K562 (cell line): Measurements from ENCODE around the gene ERFL. TPM values are rescaled to one million over a fixed set of nuclear protein-coding genes. Genes with fewer than 3 reads are reported as not detected.
A peak's percentile ranks its signal among the peaks of the same experiment; 100 is the strongest.

ENCODE experiments used
- ATAC-seq: fragments of 200-7000 bp; cut with Tn5 transposase; 3 replicates; pipeline ENCODE4 v1.9.1; 2020; ENCODE audit warnings: moderate library complexity
- BruUV-seq: library from RNA; stranded (reverse); fragments of 400-500 nt; replicated peaks from 2 replicates; lab custom pipeline; 2021; lab: Mats Ljungman, UMichigan
- CTCF ChIA-PET: fragments of 300-600 bp; formaldehyde crosslinking; extraction: SDS; loops from one replicate; lab custom pipeline; 2021; ENCODE audit warnings: low intra/inter-chr PET ratio; lab: Yijun Ruan, JAX
- POLR2A ChIA-PET: fragments of 300-600, 350-650 bp; sonication (Branson Sonifier 250); formaldehyde crosslinking; extraction: SDS; loops from one replicate; lab custom pipeline; 2021; ENCODE audit warnings: antibody characterized with exemption, inconsistent platforms; lab: Yijun Ruan, JAX
- DNase-seq, 4 experiments: peaks; one replicate each; pipeline versions ENCODE4 v3.0.0 to v3.0.0-alpha.2; 2011 to 2018; ENCODE audit warnings: low spot score in 3 of 4, mixed read lengths in 3 of 4; ENCODE audit errors: extremely low read depth in 1 of 4
- FAIRE-seq: peaks from 2 replicates; lab custom pipeline; 2011; peaks lifted over from hg19 to GRCh38; lab: Jason Lieb, UNC
- H2AFZ ChIP-seq: 2 replicates; pipeline ENCODE4 v1.6.0; 2011; ENCODE audit warnings: low read depth, low read length, control low read depth, inconsistent platforms
- H3K27ac ChIP-seq: fragments of 200-600 bp; 3 replicates; pipeline ENCODE4 v1.8.0; 2011; ENCODE audit warnings: low read depth, mild to moderate bottlenecking, control low read depth, inconsistent platforms, low read length, moderate library complexity, mixed read lengths; ENCODE audit errors: extremely low read depth
- H3K27me3 ChIP-seq, 2 experiments: fragments of 300-600 bp in 1 of 2; 2 replicates in 1 of 2; 3 replicates in 1 of 2; pipeline versions ENCODE4 v1.6.0 to v1.8.0; 2011; ENCODE audit warnings: inconsistent platforms in 2 of 2, low read length in 2 of 2, mild to moderate bottlenecking in 1 of 2, mixed read lengths in 1 of 2, moderate library complexity in 1 of 2; ENCODE audit not compliant: control insufficient read depth in 2 of 2, insufficient read depth in 2 of 2
- H3K36me3 ChIP-seq: fragments of 300-600 bp; 3 replicates; pipeline ENCODE4 v1.8.0; 2011; ENCODE audit warnings: mild to moderate bottlenecking, low read length, inconsistent platforms; ENCODE audit not compliant: control insufficient read depth, insufficient read depth
- H3K4me1 ChIP-seq, 2 experiments: fragments of 200-600 bp in 1 of 2; replicated peaks in 1 of 2; 2 replicates in 1 of 2; 3 replicates in 1 of 2; pipeline versions ENCODE4 v1.5.1 to v1.8.0; 2011; ENCODE audit warnings: inconsistent platforms in 2 of 2, low read length in 2 of 2, mild to moderate bottlenecking in 1 of 2, mixed read lengths in 1 of 2, moderate library complexity in 1 of 2; ENCODE audit not compliant: control insufficient read depth in 2 of 2, insufficient read depth in 2 of 2
- H3K4me2 ChIP-seq: 2 replicates; pipeline ENCODE4 v1.6.1; 2011; ENCODE audit warnings: low read length, control low read depth, inconsistent platforms, mixed read lengths; ENCODE audit not compliant: insufficient read depth
- H3K4me3 ChIP-seq: fragments of 200-600 bp; sonication (generic), shearing (Covaris generic); 2 replicates; pipeline ENCODE4 v1.5.1; 2016; ENCODE audit warnings: control low read depth, inconsistent platforms
- H3K79me2 ChIP-seq: fragments of 200-600 bp; 3 replicates; pipeline ENCODE4 v1.8.0; 2011; ENCODE audit warnings: low read length, inconsistent platforms; ENCODE audit not compliant: control insufficient read depth, insufficient read depth
- H3K9ac ChIP-seq, 2 experiments: 2 replicates each; pipeline versions ENCODE4 v1.6.0 to v1.6.1; 2011; ENCODE audit warnings: low read depth in 2 of 2, low read length in 2 of 2, control low read depth in 1 of 2, inconsistent platforms in 1 of 2, mild to moderate bottlenecking in 1 of 2, mixed read lengths in 1 of 2; ENCODE audit not compliant: insufficient read depth in 1 of 2
- H3K9me1 ChIP-seq: one replicate; pipeline ENCODE4 v1.6.0; 2011; ENCODE audit warnings: inconsistent platforms, mild to moderate bottlenecking, low read length, moderate library complexity; ENCODE audit not compliant: control insufficient read depth, insufficient read depth
- H3K9me3 ChIP-seq: replicated peaks from 2 replicates; pipeline ENCODE4 v1.5.1; 2011; ENCODE audit warnings: low read depth, low read length, inconsistent platforms; ENCODE audit not compliant: control insufficient read depth, insufficient read depth
- H4K20me1 ChIP-seq: replicated peaks from 2 replicates; pipeline ENCODE4 v1.6.1; 2011; ENCODE audit warnings: low read length, inconsistent platforms, mixed read lengths; ENCODE audit not compliant: control insufficient read depth, insufficient read depth
- ETS2 ChIP-seq: IDR thresholded peaks from 2 replicates; pipeline ENCODE4 v1.6.1; 2016; ENCODE audit warnings: borderline replicate concordance, missing genetic modification characterization, mild to moderate bottlenecking, moderate library complexity, missing compliant biosample characterization; ENCODE audit not compliant: poor library complexity, severe bottlenecking
- KDM5B ChIP-seq: fragments of 200-600 bp; sonication (generic); IDR thresholded peaks from 2 replicates; pipeline ENCODE4 v1.6.1; 2012; ENCODE audit warnings: low read depth, mild to moderate bottlenecking, moderate library complexity, low read length, control low read depth, inconsistent platforms; ENCODE audit not compliant: insufficient replicate concordance
- NRF1 ChIP-seq, 2 experiments: fragments of 450-650 bp; IDR thresholded peaks in 1 of 2; conservative IDR thresholded peaks in 1 of 2; 2 replicates each; pipeline ENCODE4 v1.6.1; 2014; ENCODE audit warnings: mild to moderate bottlenecking in 2 of 2
- POLR2A ChIP-seq: fragments of 450-650 bp; conservative IDR thresholded peaks from 2 replicates; pipeline ENCODE4 v1.6.1; 2016
- RBFOX2 ChIP-seq: fragments of 200-400 bp; formaldehyde crosslinking; IDR thresholded peaks from 2 replicates; pipeline ENCODE4 v1.6.1; 2017; ENCODE audit warnings: low read depth, mild to moderate bottlenecking, low read length, moderate library complexity
- SOX6 ChIP-seq: fragments of 450-650 bp; IDR thresholded peaks from 2 replicates; pipeline ENCODE4 v1.6.1; 2014; ENCODE audit warnings: mild to moderate bottlenecking
- SP1 ChIP-seq: sonication (generic); formaldehyde crosslinking; IDR thresholded peaks from 2 replicates; pipeline ENCODE4 v1.8.1; 2022; ENCODE audit warnings: mild to moderate bottlenecking, missing genetic modification reagents
- WGBS: fragments of 100-300 bp; shearing (Covaris generic); methylation state at CpG from one replicate; pipeline ENCODE4 v1.1.6; 2016; ENCODE audit warnings: low coverage, mixed read lengths; ENCODE audit not compliant: insufficient coverage; ENCODE audit errors: missing lambda C conversion rate; 5-methylcytosine and 5-hydroxymethylcytosine counted together
- in situ Hi-C: fragments of 300-500 bp; cut with MboI; formaldehyde crosslinking; loops from 4 replicates; pipeline ENCODE4 v1.15.0; 2018; ENCODE audit warnings: inconsistent platforms, mixed read lengths
- intact Hi-C: fragments of 100-400 bp; cut with micrococcal nuclease; formaldehyde crosslinking; loops from 2 replicates; pipeline ENCODE4 v1.14.2; 2022
- polyA plus RNA-seq, 8 experiments: library from polyadenylated mRNA; depleted of rRNA in 4 of 8; stranded (reverse) in 5 of 8; unstranded in 3 of 8; fragments of >200 nt; fragmentation: Nextera tagmentation in 2 of 8; fragmentation: Illumina TruSeq in 1 of 8; extraction: Ambion mirVana in 2 of 8; extraction: Trizol in 1 of 8; gene quantifications; 2 replicates each; pipeline versions ENCODE4 v1.2.1 to v1.2.3, GENCODE V29; 2011 to 2014; ENCODE audit warnings: inconsistent platforms in 1 of 8, missing spikeins in 1 of 8
- total RNA-seq, 7 experiments: library from RNA; depleted of rRNA in 6 of 7; stranded (reverse); fragments of >200 nt in 6 of 7; fragmentation: Illumina TruSeq in 2 of 7; extraction: Trizol in 2 of 7; gene quantifications; 2 replicates each; pipeline versions ENCODE4 v1.2.1 to v1.2.3, GENCODE V29; 2011 to 2021; ENCODE audit warnings: low replicate concordance in 1 of 7
- TF ChIP-seq, protein P1 (sequence below): sonication (generic); formaldehyde crosslinking; IDR thresholded peaks from 2 replicates; pipeline ENCODE4 v1.8.0; 2022; ENCODE audit warnings: mild to moderate bottlenecking, low read depth, missing genetic modification reagents
- TF ChIP-seq, protein P2 (sequence below): sonication (generic); formaldehyde crosslinking; IDR thresholded peaks from 2 replicates; pipeline ENCODE4 v1.8.0; 2023; ENCODE audit warnings: mild to moderate bottlenecking, missing genetic modification reagents
- TF ChIP-seq, protein P3 (sequence below): fragments of 450-650 bp; formaldehyde crosslinking; conservative IDR thresholded peaks from 2 replicates; pipeline ENCODE4 v1.4.0; 2022; ENCODE audit warnings: mild to moderate bottlenecking, missing genetic modification characterization
- TF ChIP-seq, protein P4 (sequence below): fragments of 450-650 bp; formaldehyde crosslinking; IDR thresholded peaks from 2 replicates; pipeline ENCODE4 v1.4.0; 2020; ENCODE audit warnings: mild to moderate bottlenecking, moderate library complexity
- TF ChIP-seq, protein P5 (sequence below): fragments of 250-450 bp; sonication (Bioruptor Pico); IDR thresholded peaks from 2 replicates; pipeline ENCODE4 v1.8.0; 2022; ENCODE audit warnings: moderate library complexity, mild to moderate bottlenecking, inconsistent platforms

The ERFL gene
- total and polyA plus RNA-seq, 9 of the 15 experiments (the other 6 are each of a cell fraction or from before 2014, with no cell fraction given): 0.07 to 0.75 (median 0.32) TPM; not detected in 4

DNA sequence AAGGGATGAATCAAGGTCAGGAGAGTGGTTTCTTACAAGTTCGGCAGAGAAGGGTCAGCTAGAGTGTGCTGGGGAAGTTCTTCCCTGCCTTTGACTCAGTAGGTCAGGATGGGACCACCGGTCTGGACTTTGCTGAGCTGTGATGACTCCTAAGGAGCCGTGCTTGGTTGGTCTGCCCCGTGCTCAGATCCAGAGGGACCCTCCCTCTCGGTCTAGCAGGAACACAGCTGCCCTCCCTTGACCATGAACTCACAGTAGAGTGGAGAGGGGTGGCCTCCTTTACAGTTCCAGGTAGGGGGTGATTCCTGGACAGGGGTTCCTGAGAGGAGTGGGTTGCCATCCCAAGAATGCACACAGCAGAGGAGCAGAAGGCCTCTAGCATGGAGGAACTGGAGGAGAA lies 63.9 kb downstream of the ERFL start:
- Histone ChIP-seq H3K9ac (peak overlapping the region; percentile 5 to 63; a peak in 2 of 4 replicates), H3K36me3 (peaks cover 85% of the 10 kb centered on the region), H3K9me1 (peaks cover 8% of the 10 kb centered on the region), H2AFZ (no peak overlapping the region), H3K9me3 (no peaks in the 10 kb centered on the region), H3K79me2 (peaks cover 84% of the 10 kb centered on the region), H4K20me1 (peaks cover 54% of the 10 kb centered on the region), H3K4me3 (no peak overlapping the region), H3K27me3 (no peaks in the 10 kb centered on the region), H3K27ac (peak overlapping the region; percentile 38; the same call in 2 of the 3 replicates), H3K4me2 (peak overlapping the region; percentile 2; the same call in 1 of the 2 replicates), H3K4me1 (peaks cover 30 to 41% of the 10 kb centered on the region in 2 experiments)
- WGBS: 89% methylated on average over 5 of the region's 5 CpGs
- TF ChIP-seq SP1 (peak; percentile 27; the same call in 1 of the 2 replicates), RBFOX2 (peak; percentile 41), SOX6 (no peak), POLR2A (0 out of 2 replicates have a peak, but pooled peaks have one; percentile 20), KDM5B (no peak), ETS2 (no peak), NRF1 (conservative IDR thresholded peaks at IDR 0.05 in 1 of 2, IDR thresholded peaks at IDR 0.05 in 1 of 2) (no peak)
- TF ChIP-seq, protein P1, sequence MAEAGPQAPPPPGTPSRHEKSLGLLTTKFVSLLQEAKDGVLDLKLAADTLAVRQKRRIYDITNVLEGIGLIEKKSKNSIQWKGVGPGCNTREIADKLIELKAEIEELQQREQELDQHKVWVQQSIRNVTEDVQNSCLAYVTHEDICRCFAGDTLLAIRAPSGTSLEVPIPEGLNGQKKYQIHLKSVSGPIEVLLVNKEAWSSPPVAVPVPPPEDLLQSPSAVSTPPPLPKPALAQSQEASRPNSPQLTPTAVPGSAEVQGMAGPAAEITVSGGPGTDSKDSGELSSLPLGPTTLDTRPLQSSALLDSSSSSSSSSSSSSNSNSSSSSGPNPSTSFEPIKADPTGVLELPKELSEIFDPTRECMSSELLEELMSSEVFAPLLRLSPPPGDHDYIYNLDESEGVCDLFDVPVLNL (CRISPR knock-in tag): no peak
- TF ChIP-seq, protein P2, sequence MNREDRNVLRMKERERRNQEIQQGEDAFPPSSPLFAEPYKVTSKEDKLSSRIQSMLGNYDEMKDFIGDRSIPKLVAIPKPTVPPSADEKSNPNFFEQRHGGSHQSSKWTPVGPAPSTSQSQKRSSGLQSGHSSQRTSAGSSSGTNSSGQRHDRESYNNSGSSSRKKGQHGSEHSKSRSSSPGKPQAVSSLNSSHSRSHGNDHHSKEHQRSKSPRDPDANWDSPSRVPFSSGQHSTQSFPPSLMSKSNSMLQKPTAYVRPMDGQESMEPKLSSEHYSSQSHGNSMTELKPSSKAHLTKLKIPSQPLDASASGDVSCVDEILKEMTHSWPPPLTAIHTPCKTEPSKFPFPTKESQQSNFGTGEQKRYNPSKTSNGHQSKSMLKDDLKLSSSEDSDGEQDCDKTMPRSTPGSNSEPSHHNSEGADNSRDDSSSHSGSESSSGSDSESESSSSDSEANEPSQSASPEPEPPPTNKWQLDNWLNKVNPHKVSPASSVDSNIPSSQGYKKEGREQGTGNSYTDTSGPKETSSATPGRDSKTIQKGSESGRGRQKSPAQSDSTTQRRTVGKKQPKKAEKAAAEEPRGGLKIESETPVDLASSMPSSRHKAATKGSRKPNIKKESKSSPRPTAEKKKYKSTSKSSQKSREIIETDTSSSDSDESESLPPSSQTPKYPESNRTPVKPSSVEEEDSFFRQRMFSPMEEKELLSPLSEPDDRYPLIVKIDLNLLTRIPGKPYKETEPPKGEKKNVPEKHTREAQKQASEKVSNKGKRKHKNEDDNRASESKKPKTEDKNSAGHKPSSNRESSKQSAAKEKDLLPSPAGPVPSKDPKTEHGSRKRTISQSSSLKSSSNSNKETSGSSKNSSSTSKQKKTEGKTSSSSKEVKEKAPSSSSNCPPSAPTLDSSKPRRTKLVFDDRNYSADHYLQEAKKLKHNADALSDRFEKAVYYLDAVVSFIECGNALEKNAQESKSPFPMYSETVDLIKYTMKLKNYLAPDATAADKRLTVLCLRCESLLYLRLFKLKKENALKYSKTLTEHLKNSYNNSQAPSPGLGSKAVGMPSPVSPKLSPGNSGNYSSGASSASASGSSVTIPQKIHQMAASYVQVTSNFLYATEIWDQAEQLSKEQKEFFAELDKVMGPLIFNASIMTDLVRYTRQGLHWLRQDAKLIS (CRISPR knock-in tag): 0 out of 2 replicates have a peak, but pooled peaks have one; percentile 32
- TF ChIP-seq, protein P3, sequence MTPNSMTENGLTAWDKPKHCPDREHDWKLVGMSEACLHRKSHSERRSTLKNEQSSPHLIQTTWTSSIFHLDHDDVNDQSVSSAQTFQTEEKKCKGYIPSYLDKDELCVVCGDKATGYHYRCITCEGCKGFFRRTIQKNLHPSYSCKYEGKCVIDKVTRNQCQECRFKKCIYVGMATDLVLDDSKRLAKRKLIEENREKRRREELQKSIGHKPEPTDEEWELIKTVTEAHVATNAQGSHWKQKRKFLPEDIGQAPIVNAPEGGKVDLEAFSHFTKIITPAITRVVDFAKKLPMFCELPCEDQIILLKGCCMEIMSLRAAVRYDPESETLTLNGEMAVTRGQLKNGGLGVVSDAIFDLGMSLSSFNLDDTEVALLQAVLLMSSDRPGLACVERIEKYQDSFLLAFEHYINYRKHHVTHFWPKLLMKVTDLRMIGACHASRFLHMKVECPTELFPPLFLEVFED (CRISPR knock-in tag): no peak
- TF ChIP-seq, protein P4, sequence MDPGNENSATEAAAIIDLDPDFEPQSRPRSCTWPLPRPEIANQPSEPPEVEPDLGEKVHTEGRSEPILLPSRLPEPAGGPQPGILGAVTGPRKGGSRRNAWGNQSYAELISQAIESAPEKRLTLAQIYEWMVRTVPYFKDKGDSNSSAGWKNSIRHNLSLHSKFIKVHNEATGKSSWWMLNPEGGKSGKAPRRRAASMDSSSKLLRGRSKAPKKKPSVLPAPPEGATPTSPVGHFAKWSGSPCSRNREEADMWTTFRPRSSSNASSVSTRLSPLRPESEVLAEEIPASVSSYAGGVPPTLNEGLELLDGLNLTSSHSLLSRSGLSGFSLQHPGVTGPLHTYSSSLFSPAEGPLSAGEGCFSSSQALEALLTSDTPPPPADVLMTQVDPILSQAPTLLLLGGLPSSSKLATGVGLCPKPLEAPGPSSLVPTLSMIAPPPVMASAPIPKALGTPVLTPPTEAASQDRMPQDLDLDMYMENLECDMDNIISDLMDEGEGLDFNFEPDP (CRISPR knock-in tag): 0 out of 2 replicates have a peak, but pooled peaks have one; percentile 18
- TF ChIP-seq, protein P5, sequence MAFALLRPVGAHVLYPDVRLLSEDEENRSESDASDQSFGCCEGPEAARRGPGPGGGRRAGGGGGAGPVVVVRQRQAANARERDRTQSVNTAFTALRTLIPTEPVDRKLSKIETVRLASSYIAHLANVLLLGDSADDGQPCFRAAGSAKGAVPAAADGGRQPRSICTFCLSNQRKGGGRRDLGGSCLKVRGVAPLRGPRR (CRISPR knock-in tag): no peak
- ChIA-PET CTCF (no interaction called here), POLR2A (interaction anchor here (0.6 to 3.2 kb wide), 6 partner anchors 8 to 170 kb away, joined by 3 to 25 read pairs (median 4); no protein-coding TSS in a partner anchor)
- intact Hi-C loops (no loop called here), in situ Hi-C loops (no loop called here)
- FAIRE-seq (no peak), ATAC-seq (no peak), DNase-seq (no peak)
- BruUV-seq: TSS peak; percentile 0
